IMR-90 (cell line): Measurements from ENCODE around the gene CDK5RAP2. TPM values are rescaled to one million over a fixed set of nuclear protein-coding genes. Genes with fewer than 3 reads are reported as not detected.

Experiments used
- ATAC-seq: fragments of 200-7000 bp; cut with Tn5 transposase; 2 replicates; pipeline ENCODE4 v1.9.1; 2020; ENCODE audit warnings: low read depth, mild to moderate bottlenecking, moderate library complexity
- BruUV-seq: library from RNA; stranded (reverse); fragments of 400-500 nt; replicated peaks from 2 replicates; lab custom pipeline; 2021; lab: Mats Ljungman, UMichigan
- CTCF ChIA-PET: fragments of 300-600 bp; formaldehyde crosslinking; extraction: SDS; loops from one replicate; lab custom pipeline; 2021; ENCODE audit warnings: antibody characterized with exemption; lab: Yijun Ruan, JAX
- POLR2A ChIA-PET: fragments of 300-600 bp; sonication (Branson Sonifier 250); formaldehyde crosslinking; loops from one replicate; lab custom pipeline; 2022; ENCODE audit warnings: antibody characterized with exemption; ENCODE audit not compliant: unreplicated experiment; lab: Charles Lee
- DNase-seq: peaks from one replicate; pipeline ENCODE4 v3.0.0; 2013
- H2AFZ ChIP-seq: replicated peaks from 2 replicates; pipeline ENCODE3; 2013; ENCODE audit warnings: low read length, mild to moderate bottlenecking; ENCODE audit not compliant: poor library complexity
- H2AK5ac ChIP-seq: 2 replicates; pipeline ENCODE4 v1.6.1; 2013; ENCODE audit warnings: low read depth, low read length, inconsistent platforms
- H2AK9ac ChIP-seq: replicated peaks from 2 replicates; pipeline ENCODE3; 2013; ENCODE audit warnings: mild to moderate bottlenecking, low read depth, low read length, moderate library complexity; ENCODE audit not compliant: poor library complexity
- H2BK120ac ChIP-seq: 2 replicates; pipeline ENCODE4 v1.6.1; 2013; ENCODE audit warnings: low read depth, low read length, inconsistent platforms
- H2BK15ac ChIP-seq: 3 replicates; pipeline ENCODE4 v1.6.1; 2013; ENCODE audit warnings: low read depth, low read length, inconsistent platforms
- H2BK20ac ChIP-seq: 2 replicates; pipeline ENCODE4 v1.6.1; 2013; ENCODE audit warnings: low read depth, mild to moderate bottlenecking, inconsistent platforms, low read length, moderate library complexity
- H2BK5ac ChIP-seq: 2 replicates; pipeline ENCODE4 v1.6.1; 2013; ENCODE audit warnings: mild to moderate bottlenecking, low read depth, low read length, inconsistent platforms; ENCODE audit not compliant: poor library complexity, severe bottlenecking
- H3K14ac ChIP-seq: replicated peaks from 2 replicates; pipeline ENCODE4 v1.6.1; 2013; ENCODE audit warnings: low read depth, low read length, inconsistent platforms
- H3K18ac ChIP-seq: 2 replicates; pipeline ENCODE4 v1.6.1; 2013; ENCODE audit warnings: low read depth, low read length, control low read depth
- H3K23ac ChIP-seq: 2 replicates; pipeline ENCODE4 v1.6.1; 2013; ENCODE audit warnings: low read depth, low read length, inconsistent platforms
- H3K27ac ChIP-seq: 2 replicates; pipeline ENCODE4 v1.5.1; 2013; ENCODE audit warnings: mild to moderate bottlenecking, control low read depth, low read length; ENCODE audit not compliant: insufficient read depth
- H3K27me3 ChIP-seq: 2 replicates; pipeline ENCODE4 v1.6.1; 2013; ENCODE audit warnings: low read length; ENCODE audit not compliant: control insufficient read depth, insufficient read depth
- H3K36me3 ChIP-seq: 2 replicates; pipeline ENCODE4 v1.6.1; 2013; ENCODE audit warnings: low read length, mixed read lengths; ENCODE audit not compliant: control insufficient read depth, insufficient read depth
- H3K4ac ChIP-seq: 2 replicates; pipeline ENCODE4 v1.6.1; 2013; ENCODE audit warnings: low read depth, low read length, inconsistent platforms
- H3K4me1 ChIP-seq: 2 replicates; pipeline ENCODE4 v1.6.1; 2013; ENCODE audit warnings: low read length, mixed read lengths; ENCODE audit not compliant: control insufficient read depth, insufficient read depth
- H3K4me2 ChIP-seq: 2 replicates; pipeline ENCODE4 v1.6.1; 2013; ENCODE audit warnings: low read depth, mild to moderate bottlenecking, control low read depth, low read length, moderate library complexity
- H3K4me3 ChIP-seq: 2 replicates; pipeline ENCODE4 v1.5.1; 2013; ENCODE audit warnings: low read depth, mild to moderate bottlenecking, control low read depth, low read length, moderate library complexity; ENCODE audit not compliant: insufficient read depth
- H3K56ac ChIP-seq: 2 replicates; pipeline ENCODE4 v1.6.1; 2013; ENCODE audit warnings: low read length, inconsistent platforms; ENCODE audit not compliant: insufficient read depth; ENCODE audit errors: extremely low read depth
- H3K79me1 ChIP-seq, 2 experiments: 2 replicates each; pipeline ENCODE4 v1.6.1; 2013; ENCODE audit warnings: low read length in 2 of 2, inconsistent platforms in 1 of 2, low read depth in 1 of 2
- H3K9ac ChIP-seq: 2 replicates; pipeline ENCODE4 v1.6.1; 2013; ENCODE audit warnings: low read depth, low read length, control low read depth
- H3K9me1 ChIP-seq: 2 replicates; pipeline ENCODE4 v1.6.1; 2013; ENCODE audit warnings: low read length, inconsistent platforms; ENCODE audit not compliant: insufficient read depth
- H3K9me3 ChIP-seq: 2 replicates; pipeline ENCODE4 v1.6.1; 2013; ENCODE audit warnings: low read length; ENCODE audit not compliant: control insufficient read depth, insufficient read depth
- H4K20me1 ChIP-seq: 2 replicates; pipeline ENCODE4 v1.6.1; 2013; ENCODE audit warnings: low read length, inconsistent platforms; ENCODE audit not compliant: insufficient read depth
- H4K5ac ChIP-seq: 2 replicates; pipeline ENCODE4 v1.6.1; 2013; ENCODE audit warnings: mild to moderate bottlenecking, low read depth, low read length, control low read depth
- H4K8ac ChIP-seq, 2 experiments: 2 replicates each; pipeline ENCODE4 v1.6.1; 2013; ENCODE audit warnings: low read depth in 2 of 2, low read length in 2 of 2, control low read depth in 1 of 2, inconsistent platforms in 1 of 2
- H4K91ac ChIP-seq: 2 replicates; pipeline ENCODE4 v1.6.1; 2013; ENCODE audit warnings: low read depth, low read length, inconsistent platforms; ENCODE audit not compliant: insufficient read depth
- BHLHE40 ChIP-seq: fragments of 150-350 bp; IDR thresholded peaks from 2 replicates; pipeline ENCODE4 v1.6.1; 2016; ENCODE audit warnings: mild to moderate bottlenecking, low read depth, low read length
- CEBPB ChIP-seq: IDR thresholded peaks from 2 replicates; pipeline ENCODE4 v1.6.1; 2012; ENCODE audit warnings: low read depth, low read length, improper control_type of control experiment
- CTCF ChIP-seq: conservative IDR thresholded peaks from 2 replicates; pipeline ENCODE4 v1.5.1; 2012; ENCODE audit warnings: mild to moderate bottlenecking, low read depth, low read length, improper control_type of control experiment
- ELK1 ChIP-seq: fragments of 150-350 bp; IDR thresholded peaks from 2 replicates; pipeline ENCODE4 v1.6.1; 2016; ENCODE audit warnings: low read depth, mild to moderate bottlenecking, low read length, moderate library complexity, borderline replicate concordance
- MAFK ChIP-seq: IDR thresholded peaks from 2 replicates; pipeline ENCODE4 v1.6.1; 2012; ENCODE audit warnings: low read depth, low read length, improper control_type of control experiment
- MAZ ChIP-seq: IDR thresholded peaks from 2 replicates; pipeline ENCODE4 v1.6.1; 2012; ENCODE audit warnings: low read depth, mild to moderate bottlenecking, low read length, improper control_type of control experiment, moderate library complexity, borderline replicate concordance
- MXI1 ChIP-seq: IDR thresholded peaks from 2 replicates; pipeline ENCODE4 v1.6.1; 2012; ENCODE audit warnings: low read depth, mild to moderate bottlenecking, low read length, moderate library complexity, borderline replicate concordance
- POLR2A ChIP-seq: IDR thresholded peaks from 2 replicates; pipeline ENCODE4 v1.6.1; 2012; ENCODE audit warnings: mild to moderate bottlenecking, low read depth, low read length
- RAD21 ChIP-seq: IDR thresholded peaks from 2 replicates; pipeline ENCODE4 v1.6.1; 2012; ENCODE audit warnings: low read length, improper control_type of control experiment
- RCOR1 ChIP-seq: IDR thresholded peaks from 2 replicates; pipeline ENCODE4 v1.6.1; 2012; ENCODE audit warnings: mild to moderate bottlenecking, low read length, improper control_type of control experiment; ENCODE audit not compliant: insufficient replicate concordance
- SMC3 ChIP-seq: fragments of 150-350 bp; IDR thresholded peaks from 2 replicates; pipeline ENCODE4 v1.6.1; 2016; ENCODE audit warnings: low read depth, mild to moderate bottlenecking, antibody characterized with exemption, low read length, moderate library complexity
- WGBS, 2 experiments: methylation state at CpG; one replicate each; pipeline versions ENCODE4 v1.1.5 to v1.1.7; 2013; ENCODE audit warnings: missing lambda C conversion rate in 2 of 2; ENCODE audit not compliant: insufficient read length in 1 of 2; ENCODE audit errors: extremely low coverage in 2 of 2; 5-methylcytosine and 5-hydroxymethylcytosine counted together
- dilution Hi-C: fragments of 300-500 bp; cut with HindIII; formaldehyde crosslinking; loops from one replicate; pipeline ENCODE4 v1.14.3; 2018; ENCODE audit warnings: low sequenced_read_pairs; ENCODE audit not compliant: unreplicated experiment
- in situ Hi-C: fragments of 300-500 bp; cut with MboI; formaldehyde crosslinking; loops from 3 replicates; pipeline ENCODE4 v1.14.3; 2019; ENCODE audit warnings: low sequenced_read_pairs, inconsistent platforms, mixed read lengths
- intact Hi-C: fragments of 100-400 bp; cut with micrococcal nuclease; formaldehyde crosslinking; loops from 2 replicates; pipeline ENCODE4 v1.10.0; 2022
- polyA plus RNA-seq, 3 experiments: library from polyadenylated mRNA; depleted of rRNA; stranded (reverse); fragments of >200 nt; gene quantifications; 2 replicates each; pipeline ENCODE4 v1.2.3, GENCODE V29; 2012; ENCODE audit warnings: low replicate concordance in 1 of 3
- total RNA-seq: library from RNA; depleted of rRNA; stranded (reverse); fragments of >200 nt; gene quantifications from 2 replicates; pipeline ENCODE4 v1.2.3, GENCODE V29; 2012

Gene CDK5RAP2
- total and polyA plus RNA-seq, 2 of the 4 experiments (the other 2 are of a cell fraction): 29.5 to 31.7 TPM

- H3K9me3 ChIP-seq: no peaks in the 10 kb centered on the region; the same call in 1 of the 2 replicates
- H2BK5ac ChIP-seq: no peak overlapping the region
- H4K20me1 ChIP-seq: no peaks in the 10 kb centered on the region
- H3K27me3 ChIP-seq: no peaks in the 10 kb centered on the region
- peaks cover 5% of the 10 kb centered on the region for H3K36me3 ChIP-seq
- H4K8ac ChIP-seq: no peak overlapping the region
- no TSS peak for BruUV-seq
- no peak overlapping the region for H2AK9ac ChIP-seq
- WGBS, 2 experiments: no CpG with 5 or more reads among the region's 4 CpGs
- in situ Hi-C loops (no loop called here), intact Hi-C loops (no loop called here), dilution Hi-C loops (no loop called here)
- no peak overlapping the region for H3K27ac ChIP-seq
- H3K9me1 ChIP-seq: peaks cover 4% of the 10 kb centered on the region; the same call in 1 of the 2 replicates
- H4K5ac ChIP-seq: no peak overlapping the region
- no peak overlapping the region for H2AFZ ChIP-seq
- H3K23ac ChIP-seq: no peak overlapping the region
- ChIA-PET POLR2A (no interaction called here), CTCF (no interaction called here)
- TF ChIP-seq RAD21: no peak
- TF ChIP-seq POLR2A: no peak
- no peak for TF ChIP-seq MXI1
- no peak for TF ChIP-seq MAZ
- TF ChIP-seq MAFK: no peak
- TF ChIP-seq CEBPB: no peak
- no peak for TF ChIP-seq SMC3
- TF ChIP-seq RCOR1: no peak
- TF ChIP-seq BHLHE40: no peak
- no peak for TF ChIP-seq CTCF
- TF ChIP-seq ELK1: no peak
- H3K56ac ChIP-seq: no peak overlapping the region
- no peak overlapping the region for H3K18ac ChIP-seq
- no peak overlapping the region for H2BK20ac ChIP-seq
- no peak overlapping the region for H4K91ac ChIP-seq
- H3K4me2 ChIP-seq: no peak overlapping the region
- no peak overlapping the region for H3K9ac ChIP-seq
- H3K14ac ChIP-seq: no peak overlapping the region
- H2BK120ac ChIP-seq: no peak overlapping the region
- ATAC-seq (no peak), DNase-seq (no peak)
- H2AK5ac ChIP-seq: no peak overlapping the region
- H2BK15ac ChIP-seq: no peak overlapping the region
- H3K4me1 ChIP-seq: peaks cover 3% of the 10 kb centered on the region; the same call in 1 of the 2 replicates
- peaks cover 7 to 9% of the 10 kb centered on the region in 2 experiments; a peak in 2 of 4 replicates for H3K79me1 ChIP-seq
- H3K4ac ChIP-seq: no peak overlapping the region
- H3K4me3 ChIP-seq: no peak overlapping the region
Observed at GRCh38 chr9:120453792-120454191, 126.2 kb downstream of the CDK5RAP2 start.
